GM12873 (cell line): Measurements from ENCODE around the gene ZNF662.

Experiments
- TF ChIP-seq, protein P1 (sequence below): IDR thresholded peaks from 2 replicates; pipeline ENCODE4 v1.5.1; 2012; ENCODE audit warnings: low read depth, mild to moderate bottlenecking, moderate library complexity, low read length, control low read depth; ENCODE audit not compliant: insufficient read depth; ENCODE audit errors: missing control alignments

Gene ZNF662

DNA sequence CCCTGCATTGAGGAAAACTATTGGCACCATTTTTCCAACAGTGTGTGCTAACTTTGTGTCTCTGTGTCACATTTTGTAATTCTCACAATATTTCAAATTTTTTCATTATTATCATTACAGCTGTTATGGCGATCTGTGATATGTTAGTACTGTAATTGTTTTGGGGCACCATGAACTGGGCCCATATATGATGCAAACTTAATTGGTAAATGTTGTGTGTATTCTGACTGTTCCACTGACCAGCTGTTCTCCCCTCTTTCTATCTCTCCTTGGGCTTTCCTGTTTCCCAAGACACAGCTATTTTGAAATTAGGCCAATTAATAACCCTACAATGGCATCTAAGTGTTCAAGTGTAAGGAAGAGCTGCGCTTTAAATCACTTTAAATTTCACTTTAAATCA, 28.1 kb upstream of the ZNF662 start:
- TF ChIP-seq, protein P1, sequence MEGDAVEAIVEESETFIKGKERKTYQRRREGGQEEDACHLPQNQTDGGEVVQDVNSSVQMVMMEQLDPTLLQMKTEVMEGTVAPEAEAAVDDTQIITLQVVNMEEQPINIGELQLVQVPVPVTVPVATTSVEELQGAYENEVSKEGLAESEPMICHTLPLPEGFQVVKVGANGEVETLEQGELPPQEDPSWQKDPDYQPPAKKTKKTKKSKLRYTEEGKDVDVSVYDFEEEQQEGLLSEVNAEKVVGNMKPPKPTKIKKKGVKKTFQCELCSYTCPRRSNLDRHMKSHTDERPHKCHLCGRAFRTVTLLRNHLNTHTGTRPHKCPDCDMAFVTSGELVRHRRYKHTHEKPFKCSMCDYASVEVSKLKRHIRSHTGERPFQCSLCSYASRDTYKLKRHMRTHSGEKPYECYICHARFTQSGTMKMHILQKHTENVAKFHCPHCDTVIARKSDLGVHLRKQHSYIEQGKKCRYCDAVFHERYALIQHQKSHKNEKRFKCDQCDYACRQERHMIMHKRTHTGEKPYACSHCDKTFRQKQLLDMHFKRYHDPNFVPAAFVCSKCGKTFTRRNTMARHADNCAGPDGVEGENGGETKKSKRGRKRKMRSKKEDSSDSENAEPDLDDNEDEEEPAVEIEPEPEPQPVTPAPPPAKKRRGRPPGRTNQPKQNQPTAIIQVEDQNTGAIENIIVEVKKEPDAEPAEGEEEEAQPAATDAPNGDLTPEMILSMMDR = no peak

DNA sequence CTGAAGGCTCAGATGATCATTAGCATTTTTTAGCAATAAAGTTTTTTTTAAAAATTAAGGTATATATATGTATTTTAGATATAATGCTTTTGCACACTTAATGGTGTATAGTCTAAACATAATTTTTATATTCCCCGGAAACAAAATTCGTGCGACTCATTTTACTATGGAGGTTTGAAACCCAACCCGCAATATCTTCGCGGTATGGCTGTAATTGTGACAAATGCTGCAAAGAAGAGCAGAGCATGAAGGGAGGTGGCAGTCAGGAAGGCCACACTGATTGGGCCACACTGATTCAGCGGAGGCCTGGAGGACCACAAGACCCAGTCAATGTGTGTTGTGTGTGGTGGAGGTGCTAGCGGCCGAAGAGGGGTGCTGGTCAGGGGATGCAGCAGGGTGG, 25.8 kb upstream of the ZNF662 start:
- TF ChIP-seq, protein P1 = no peak

DNA sequence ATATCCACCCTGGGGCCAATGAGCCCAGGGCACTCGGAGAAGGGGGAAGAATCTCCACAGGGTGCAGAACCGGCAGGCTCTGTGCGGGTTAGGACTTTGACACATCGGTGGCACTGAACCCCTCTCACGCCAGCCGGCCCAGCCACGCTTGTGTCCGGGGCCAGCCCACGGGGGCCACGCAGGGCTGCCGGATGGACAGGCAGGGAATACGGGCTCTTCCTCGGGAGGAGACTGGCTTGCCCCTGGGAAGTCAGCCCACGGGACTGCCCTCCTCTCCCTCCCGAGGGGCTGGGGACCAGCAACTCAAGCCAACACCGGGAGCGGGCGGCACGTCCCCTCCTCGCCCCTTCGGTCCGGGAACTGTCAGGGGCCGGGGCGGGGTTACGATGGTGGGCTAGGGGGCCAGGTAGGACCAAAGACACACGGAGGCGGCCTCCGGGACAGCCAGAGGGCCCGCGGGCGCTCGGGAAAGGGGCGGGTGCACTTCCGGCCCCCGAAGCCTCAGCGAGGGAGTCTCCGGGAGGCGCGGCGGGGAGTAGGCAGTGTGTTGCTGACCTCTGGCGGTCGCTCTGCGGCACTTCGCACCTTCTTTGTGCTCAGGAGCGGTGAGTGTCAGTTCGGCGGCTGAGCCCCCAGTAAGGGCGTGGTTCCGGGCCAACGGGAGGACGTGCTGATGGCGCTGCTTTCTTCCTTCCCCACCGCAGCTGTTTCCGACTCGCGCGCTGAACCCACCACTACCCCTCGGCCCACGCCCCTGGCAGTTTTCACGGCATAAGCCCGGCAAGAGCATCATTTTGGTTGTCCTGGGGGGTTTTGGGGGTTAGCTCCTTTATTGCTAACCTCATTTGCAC, 25.1 kb upstream of the ZNF662 start:
- TF ChIP-seq, protein P1 = peak; percentile 94

DNA sequence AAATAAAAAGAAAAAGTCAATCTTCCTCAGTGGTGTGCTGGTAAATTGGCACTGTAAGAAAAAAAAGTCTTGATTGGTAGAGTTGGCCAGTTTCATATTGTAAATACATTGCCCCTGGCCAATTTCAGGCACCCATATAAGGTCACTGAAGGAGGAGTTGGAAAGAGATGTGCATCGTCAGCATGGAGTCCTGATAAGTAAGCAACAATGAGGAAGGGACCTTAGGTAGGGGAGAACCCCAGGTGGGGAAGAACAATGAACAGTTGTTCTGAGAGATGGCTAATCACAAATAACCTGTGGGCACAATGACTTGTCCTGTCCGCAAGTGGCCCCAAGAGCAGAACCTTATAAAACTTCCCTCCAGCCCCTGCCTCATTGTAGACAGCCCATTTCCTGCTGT, 21.6 kb upstream of the ZNF662 start:
- TF ChIP-seq, protein P1 = no peak

DNA sequence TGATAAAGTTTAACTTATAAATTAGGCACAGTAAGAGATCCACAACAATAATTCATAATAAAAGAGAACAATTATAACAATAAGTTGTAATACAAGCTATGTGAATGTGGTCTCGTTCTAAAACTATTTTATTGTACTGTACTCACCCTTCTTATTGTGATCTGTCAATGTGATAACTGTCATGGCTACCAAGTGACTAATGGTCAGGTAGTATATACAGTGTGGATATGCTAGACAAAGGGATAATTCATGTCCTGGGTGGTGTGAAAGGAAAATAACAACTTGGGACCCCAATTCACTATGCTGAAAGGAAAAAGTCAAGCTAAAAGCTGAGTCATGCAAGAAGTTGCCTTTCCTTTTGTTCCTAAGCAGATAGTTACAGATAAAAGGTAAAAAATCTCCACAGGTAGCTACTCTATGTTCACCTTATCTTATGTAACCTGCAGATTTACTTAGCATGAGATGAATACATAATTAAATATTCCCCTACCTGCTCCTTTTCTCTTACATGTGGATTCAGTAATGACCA, 19.6 kb upstream of the ZNF662 start:
- TF ChIP-seq, protein P1 = no peak

DNA sequence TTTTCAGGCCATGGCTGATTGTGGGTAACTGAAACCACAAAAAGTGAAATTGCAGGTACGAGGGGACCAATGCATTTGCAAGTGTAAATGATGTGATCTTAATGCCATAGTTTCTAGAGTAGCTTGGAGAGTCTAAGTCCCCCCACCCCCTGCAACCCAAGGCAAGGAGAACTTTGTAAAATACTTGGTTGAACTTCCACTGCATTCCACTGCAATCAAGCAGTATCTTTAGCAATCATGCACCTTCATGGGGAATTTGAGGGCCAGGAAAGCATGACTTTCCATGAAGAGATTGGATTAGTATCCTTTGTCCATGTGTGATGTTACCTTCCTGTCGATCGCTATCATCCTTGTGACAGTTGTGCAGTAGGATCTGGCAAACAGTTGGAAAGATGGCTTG, 18.9 kb upstream of the ZNF662 start:
- TF ChIP-seq, protein P1 = no peak

DNA sequence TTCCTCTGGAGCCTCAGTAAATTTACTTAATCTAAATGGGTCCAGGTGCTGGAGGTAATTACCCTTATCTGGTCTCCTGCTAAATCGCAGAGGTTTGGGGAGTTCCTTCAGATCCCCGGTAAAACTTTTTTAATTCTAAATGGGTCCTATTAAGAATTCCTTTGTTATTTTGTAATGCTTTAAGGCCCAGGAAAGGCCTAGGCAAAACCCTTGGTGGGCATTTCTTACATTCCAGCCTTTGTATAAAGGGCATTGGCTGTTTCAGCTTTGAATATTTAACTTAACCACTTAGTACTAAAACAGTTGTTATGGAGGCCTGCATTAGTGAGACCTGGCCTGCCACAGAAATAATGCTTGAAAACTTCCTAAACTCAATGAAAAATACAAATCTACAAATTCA, 14.9 kb upstream of the ZNF662 start:
- TF ChIP-seq, protein P1 = no peak
